Natural killer cell (primary cell): ENCODE measurements around the gene ZBTB43. TPM values are rescaled to one million over a fixed set of nuclear protein-coding genes. Genes with fewer than 3 reads are reported as not detected.

ENCODE experiments used
- ATAC-seq, 3 donors: fragments of 150-1000 bp in 2 of 3; fragments of 200-7000 bp in 1 of 3; cut with Tn5 transposase; 1 replicate in 1 of 3; 2 replicates in 2 of 3; pipeline ENCODE4 v1.10.0; 2021; ENCODE audit warnings: mild to moderate bottlenecking in 2 of 3, moderate library complexity in 2 of 3
- DNase-seq, 2 donors: peaks; one replicate each; pipeline versions ENCODE4 v3.0.0 to v3.0.0-alpha.2; 2013 to 2021; ENCODE audit warnings: mixed read lengths in 1 of 2
- H3K27ac ChIP-seq: one replicate; pipeline ENCODE4 v1.5.1; 2013; ENCODE audit warnings: mild to moderate bottlenecking, low read length
- H3K27me3 ChIP-seq: one replicate; pipeline ENCODE4 v1.6.1; 2013; ENCODE audit warnings: low read length; ENCODE audit not compliant: control insufficient read depth, insufficient read depth
- H3K36me3 ChIP-seq: one replicate; pipeline ENCODE4 v1.6.1; 2013; ENCODE audit warnings: low read length; ENCODE audit not compliant: control insufficient read depth, insufficient read depth
- H3K4me1 ChIP-seq: one replicate; pipeline ENCODE4 v1.6.1; 2013; ENCODE audit warnings: low read length; ENCODE audit not compliant: control insufficient read depth, insufficient read depth
- H3K4me3 ChIP-seq: one replicate; pipeline ENCODE4 v1.5.1; 2013; ENCODE audit warnings: low read length
- H3K9me3 ChIP-seq: one replicate; pipeline ENCODE4 v1.6.1; 2013; ENCODE audit warnings: low read length; ENCODE audit not compliant: control insufficient read depth, insufficient read depth
- H3K27ac Mint-ChIP-seq, 2 donors: one replicate each; pipeline ENCODE4 v1.8.0; 2022; ENCODE audit warnings: mild to moderate bottlenecking in 2 of 2, mixed read lengths in 2 of 2, moderate library complexity in 1 of 2
- H3K27me3 Mint-ChIP-seq, 2 donors: one replicate each; pipeline ENCODE4 v1.8.0; 2022; ENCODE audit warnings: low read depth in 2 of 2, mixed read lengths in 2 of 2
- H3K36me3 Mint-ChIP-seq: one replicate; pipeline ENCODE4 v1.8.0; 2022; ENCODE audit warnings: mixed read lengths
- H3K4me1 Mint-ChIP-seq, 2 donors: one replicate each; pipeline ENCODE4 v1.8.0; 2022; ENCODE audit warnings: mixed read lengths in 2 of 2
- H3K4me3 Mint-ChIP-seq: one replicate; pipeline ENCODE4 v1.8.0; 2022; ENCODE audit warnings: mild to moderate bottlenecking, moderate library complexity, mixed read lengths
- H3K9me3 Mint-ChIP-seq, 2 donors: one replicate each; pipeline ENCODE4 v1.8.0; 2022; ENCODE audit warnings: mixed read lengths in 2 of 2
- WGBS: methylation state at CpG from one replicate; pipeline ENCODE4 v1.1.7; 2013; ENCODE audit warnings: missing lambda C conversion rate; ENCODE audit not compliant: insufficient coverage; 5-methylcytosine and 5-hydroxymethylcytosine counted together
- intact Hi-C: fragments of 100-400 bp; cut with micrococcal nuclease; formaldehyde crosslinking; loops from one replicate; pipeline ENCODE4 v1.14.2; 2022
- total RNA-seq, 4 donors: library from RNA; stranded (reverse); fragments of 120-200 nt in 1 of 4; gene quantifications; one replicate each; pipeline versions ENCODE4 v1.2.3 to v1.2.4, GENCODE V29; 2013 to 2022
- TF ChIP-seq, protein P1 (sequence below): fragments of 200-600 bp; IDR thresholded peaks from one replicate; pipeline ENCODE4 v1.8.0; 2022; ENCODE audit warnings: antibody characterized with exemption

The ZBTB43 gene
- total RNA-seq, 3 donors from 2014 or later (not counting 1 experiment from before 2014, with no cell fraction given), result 42.1 to 61.0 (median 57.2) TPM

DNA sequence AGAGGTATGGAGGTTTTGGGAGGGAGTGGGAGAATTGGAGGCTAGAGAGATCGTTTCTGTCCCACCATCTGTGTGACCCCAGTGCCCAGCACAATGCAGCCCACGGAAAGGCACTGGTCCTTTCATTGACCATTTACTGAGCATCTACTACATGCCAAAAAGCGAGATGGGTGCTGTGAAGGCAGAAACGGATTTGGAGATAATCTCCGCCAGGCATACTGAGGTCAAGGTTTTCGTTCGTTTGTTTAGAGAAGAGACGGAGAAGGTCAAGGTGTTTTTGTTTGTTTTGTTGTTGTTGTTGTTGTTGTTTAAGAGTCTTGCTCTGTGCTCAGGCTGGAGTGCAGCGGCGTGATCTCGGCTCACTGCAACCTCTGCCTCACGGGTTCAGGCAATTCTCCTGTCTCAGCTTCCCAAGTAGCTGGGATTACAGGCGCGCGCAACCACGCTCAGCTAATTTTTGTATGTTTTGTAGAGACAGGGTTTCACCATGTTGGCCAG, 593 bp upstream of the ZBTB43 start:
- peak overlapping the region; percentile 90 for H3K27ac ChIP-seq
- peak overlapping the region; percentile 81 for H3K4me3 ChIP-seq
- Mint-ChIP-seq H3K27me3 (peaks cover 0 to 3% of the 10 kb centered on the region in 2 donors), H3K4me1 (peaks cover 41 to 42% of the 10 kb centered on the region in 2 donors), H3K27ac (peak overlapping the region; percentile 94), H3K36me3 (no peaks in the 10 kb centered on the region), H3K4me3 (peak overlapping the region; percentile 92), H3K9me3 (no peaks in the 10 kb centered on the region)
- 83% methylated on average over 16 of the region's 16 CpGs for WGBS
- H3K36me3 ChIP-seq, result peaks cover 5% of the 10 kb centered on the region
- TF ChIP-seq, protein P1, sequence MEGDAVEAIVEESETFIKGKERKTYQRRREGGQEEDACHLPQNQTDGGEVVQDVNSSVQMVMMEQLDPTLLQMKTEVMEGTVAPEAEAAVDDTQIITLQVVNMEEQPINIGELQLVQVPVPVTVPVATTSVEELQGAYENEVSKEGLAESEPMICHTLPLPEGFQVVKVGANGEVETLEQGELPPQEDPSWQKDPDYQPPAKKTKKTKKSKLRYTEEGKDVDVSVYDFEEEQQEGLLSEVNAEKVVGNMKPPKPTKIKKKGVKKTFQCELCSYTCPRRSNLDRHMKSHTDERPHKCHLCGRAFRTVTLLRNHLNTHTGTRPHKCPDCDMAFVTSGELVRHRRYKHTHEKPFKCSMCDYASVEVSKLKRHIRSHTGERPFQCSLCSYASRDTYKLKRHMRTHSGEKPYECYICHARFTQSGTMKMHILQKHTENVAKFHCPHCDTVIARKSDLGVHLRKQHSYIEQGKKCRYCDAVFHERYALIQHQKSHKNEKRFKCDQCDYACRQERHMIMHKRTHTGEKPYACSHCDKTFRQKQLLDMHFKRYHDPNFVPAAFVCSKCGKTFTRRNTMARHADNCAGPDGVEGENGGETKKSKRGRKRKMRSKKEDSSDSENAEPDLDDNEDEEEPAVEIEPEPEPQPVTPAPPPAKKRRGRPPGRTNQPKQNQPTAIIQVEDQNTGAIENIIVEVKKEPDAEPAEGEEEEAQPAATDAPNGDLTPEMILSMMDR, result no peak
- DNase-seq (peak in 1 of 2 donors; percentile 16), ATAC-seq (no peak)
- intact Hi-C loops, result no loop called here
- no peaks in the 10 kb centered on the region for H3K9me3 ChIP-seq
- H3K27me3 ChIP-seq, result no peaks in the 10 kb centered on the region
- H3K4me1 ChIP-seq, result peaks cover 15% of the 10 kb centered on the region

- ATAC-seq (peak; percentile 75 to 86 (median 79)), DNase-seq (peak; percentile 77 to 88)
- Mint-ChIP-seq H3K27me3 (peaks cover 0 to 3% of the 10 kb centered on the region in 2 donors), H3K9me3 (no peaks in the 10 kb centered on the region), H3K27ac (peak overlapping the region; percentile 94), H3K4me1 (peaks cover 41 to 42% of the 10 kb centered on the region in 2 donors), H3K36me3 (no peaks in the 10 kb centered on the region), H3K4me3 (peak overlapping the region; percentile 92)
- Histone ChIP-seq H3K27me3 (no peaks in the 10 kb centered on the region), H3K4me1 (peaks cover 15% of the 10 kb centered on the region), H3K9me3 (no peaks in the 10 kb centered on the region), H3K36me3 (peaks cover 13% of the 10 kb centered on the region), H3K27ac (peak overlapping the region; percentile 90), H3K4me3 (peak overlapping the region; percentile 81)
- WGBS, result 5% methylated on average over 8 of the region's 8 CpGs
- TF ChIP-seq, protein P1, result no peak
- intact Hi-C loops, result no loop called here
Observed at GRCh38 chr9:126805554-126806262, 868 bp downstream of the ZBTB43 start.

DNA sequence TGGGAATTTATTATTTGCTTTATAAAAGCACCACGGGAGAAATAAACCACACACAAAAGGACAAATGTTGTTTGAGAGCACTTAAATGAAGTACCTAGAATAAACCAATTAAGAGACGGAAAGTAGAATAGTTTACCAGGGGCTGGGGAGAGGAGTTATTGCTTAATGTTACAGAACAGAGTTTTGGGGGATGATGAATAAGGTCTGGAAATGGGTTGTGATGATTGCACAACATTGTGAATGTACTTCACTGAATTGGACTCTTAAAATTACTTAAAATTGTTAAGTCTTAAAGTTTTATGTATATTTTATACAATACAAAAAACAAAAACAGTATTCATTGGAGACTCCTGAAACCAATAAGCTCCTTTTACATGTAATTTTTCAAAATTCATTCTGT, 1.5 kb downstream of the ZBTB43 start:
- intact Hi-C loops, result no loop called here
- TF ChIP-seq, protein P1, result no peak
- Histone ChIP-seq H3K4me1 (peaks cover 15% of the 10 kb centered on the region), H3K36me3 (peaks cover 14% of the 10 kb centered on the region), H3K27me3 (no peaks in the 10 kb centered on the region), H3K4me3 (no peak overlapping the region), H3K9me3 (no peaks in the 10 kb centered on the region), H3K27ac (peak overlapping the region; percentile 90)
- WGBS, result 91% methylated on average over 1 of the region's 2 CpGs
- Mint-ChIP-seq H3K27me3 (peaks cover 0 to 3% of the 10 kb centered on the region in 2 donors), H3K9me3 (no peaks in the 10 kb centered on the region), H3K36me3 (no peaks in the 10 kb centered on the region), H3K4me1 (peaks cover 41 to 42% of the 10 kb centered on the region in 2 donors), H3K4me3 (peak overlapping the region; percentile 92), H3K27ac (peak overlapping the region; percentile 94)
- ATAC-seq (no peak), DNase-seq (no peak)
